ENCODE data around the gene ADGRE1.

- TF ChIP-seq CTCF (IDR thresholded peaks at IDR 0.05), result no peak
- TF ChIP-seq POLR2A (IDR thresholded peaks at IDR 0.05), result no peak
Measured at GRCh38 chr19:6987850-6988249, 100.5 kb downstream of the ADGRE1 start.
